ENCODE data around the gene NKD1. TPM values are rescaled to one million over a fixed set of nuclear protein-coding genes. Genes with fewer than 3 reads are reported as not detected.

NKD1 gene
- total and polyA plus RNA-seq, 2 of the 8 experiments (the other 6 are each of a cell fraction or from before 2014, with no cell fraction given), result 0.70 to 4.5 TPM

GRCh38 chr16:50631249-50631984 lies 83.2 kb downstream of the NKD1 start:
- Histone ChIP-seq H2BK120ac (replicated peaks; ENCODE audit: low read depth, low read length) (no peak overlapping the region), H2BK20ac (ENCODE audit: low read length) (no peak overlapping the region), H3K36me3 (ENCODE audit: control insufficient read depth in 2 of 4, insufficient read depth in 4 of 4, low read length in 3 of 4) (no peaks in the 10 kb centered on the region), H3K9me3 (ENCODE audit: insufficient read depth in 2 of 2, low read depth in 1 of 2, low read length in 1 of 2) (no peaks in the 10 kb centered on the region), H3K56ac (replicated peaks; ENCODE audit: insufficient read length, low read depth, low read length) (no peak overlapping the region), H4K20me1 (replicated peaks in 1 of 2; ENCODE audit: control insufficient read depth in 1 of 2, insufficient read depth in 2 of 2, low read length in 2 of 2) (no peaks in the 10 kb centered on the region), H3K4me3 (ENCODE audit: extremely low read depth in 1 of 4, insufficient read depth in 2 of 4, low read depth in 3 of 4, low read length in 4 of 4) (no peak overlapping the region), H3K27ac (ENCODE audit: low read depth, low read length) (no peak overlapping the region), H3K4ac (replicated peaks; ENCODE audit: insufficient read length, low read depth, low read length) (no peak overlapping the region), H3K18ac (ENCODE audit: extremely low read depth, low read length) (no peak overlapping the region), H3K79me1 (ENCODE audit: low read depth, low read length) (no peaks in the 10 kb centered on the region), H3K14ac (ENCODE audit: insufficient read length) (no peak overlapping the region), H3K4me2 (ENCODE audit: insufficient read depth in 1 of 2, low read depth in 2 of 2, low read length in 2 of 2) (no peak overlapping the region), H3K4me1 (replicated peaks in 1 of 4; ENCODE audit: control insufficient read depth in 3 of 4, insufficient read depth in 4 of 4, low read length in 3 of 4) (no peaks in the 10 kb centered on the region), H3K27me3 (replicated peaks in 1 of 4; ENCODE audit: control insufficient read depth in 3 of 4, extremely low read depth in 1 of 4, insufficient read depth in 3 of 4, low read length in 3 of 4) (no peaks in the 10 kb centered on the region), H3K9ac (replicated peaks in 1 of 4; ENCODE audit: extremely low read depth in 1 of 4, low read depth in 3 of 4, low read length in 3 of 4) (no peak overlapping the region), H2BK5ac (ENCODE audit: low read depth, low read length) (no peak overlapping the region), H3K23me2 (ENCODE audit: low read depth, low read length) (no peaks in the 10 kb centered on the region), H4K91ac (replicated peaks; ENCODE audit: insufficient read length, low read length) (no peak overlapping the region), H4K8ac (ENCODE audit: extremely low read depth, insufficient read depth, low read length) (peak overlapping the region; percentile 36; the same call in 1 of the 2 replicates), H2BK12ac (ENCODE audit: low read depth, low read length) (no peak overlapping the region), H3K79me2 (ENCODE audit: control insufficient read depth in 1 of 2, insufficient read depth in 2 of 2, low read length in 2 of 2) (no peaks in the 10 kb centered on the region), H2AFZ (ENCODE audit: low read length) (no peak overlapping the region), H4K5ac (ENCODE audit: insufficient read length, low read depth, low read length) (no peak overlapping the region), H2AK5ac (ENCODE audit: low read depth, low read length) (no peak overlapping the region), H2BK15ac (ENCODE audit: low read length) (no peak overlapping the region), H3K23ac (ENCODE audit: insufficient read length) (no peak overlapping the region)
- ChIA-PET CTCF (ENCODE audit: partially characterized antibody) (interaction anchor here (1.6 kb wide), 1 partner anchor 34 kb away, joined by 4 read pairs; no protein-coding TSS in a partner anchor), POLR2A (ENCODE audit: partially characterized antibody) (no interaction called here)
- DNase-seq (ENCODE audit: low read depth in 1 of 2, low spot score in 2 of 2), result no peak
- no peak for FAIRE-seq
- WGBS, 2 experiments (ENCODE audit: extremely low coverage in 1 of 2, insufficient coverage in 1 of 2, insufficient read length in 1 of 2, insufficient replicate concordance in 2 of 2, low coverage in 1 of 2, low lambda C conversion rate in 2 of 2, missing lambda C conversion rate in 1 of 2), result 93% methylated on average over 8 of the region's 8 CpGs; no CpG with 5 or more reads in 1 of the 2 experiments
- TF ChIP-seq ZNF274 (IDR thresholded peaks at IDR 0.05; ENCODE audit: borderline replicate concordance, extremely low read depth, low read length) (no peak), ASH2L (IDR thresholded peaks at IDR 0.05; ENCODE audit: low read length) (no peak), HDAC6 (IDR thresholded peaks at IDR 0.05; ENCODE audit: low read depth, low read length) (no peak), RFX5 (IDR thresholded peaks at IDR 0.05; ENCODE audit: borderline replicate concordance, low read depth, low read length) (no peak), MAX (IDR thresholded peaks at IDR 0.05) (no peak), SP1 (IDR thresholded peaks at IDR 0.05; ENCODE audit: low read depth, low read length) (no peak), TEAD4 (IDR thresholded peaks at IDR 0.05; ENCODE audit: low read depth, low read length) (no peak), GABPA (IDR thresholded peaks at IDR 0.05; ENCODE audit: borderline replicate concordance, insufficient read depth, low read length) (no peak), EZH2 (IDR thresholded peaks at IDR 0.05; ENCODE audit: low read depth, low read length, severe bottlenecking) (no peak), SAP30 (IDR thresholded peaks at IDR 0.05; ENCODE audit: insufficient read depth, insufficient replicate concordance, low read length) (no peak), YY1 (IDR thresholded peaks at IDR 0.05; ENCODE audit: low read depth, low read length) (no peak), JUND (IDR thresholded peaks at IDR 0.05; ENCODE audit: low read length) (no peak)
- TF ChIP-seq, protein P1, sequence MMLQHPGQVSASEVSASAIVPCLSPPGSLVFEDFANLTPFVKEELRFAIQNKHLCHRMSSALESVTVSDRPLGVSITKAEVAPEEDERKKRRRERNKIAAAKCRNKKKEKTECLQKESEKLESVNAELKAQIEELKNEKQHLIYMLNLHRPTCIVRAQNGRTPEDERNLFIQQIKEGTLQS (IDR thresholded peaks at IDR 0.05; ENCODE audit: insufficient read depth, low read depth, low read length), result no peak

Measured in H1 (cell line).